Measurements from ENCODE around the gene HNF4A. TPM values are rescaled to one million over a fixed set of nuclear protein-coding genes. Genes with fewer than 3 reads are reported as not detected.
A peak's percentile ranks its signal among the peaks of the same experiment; 100 is the strongest.

Gene HNF4A
- total RNA-seq, 2 experiments from 2014 or later = not detected

GRCh38 chr20:44384423-44385027 is 29.0 kb downstream of the HNF4A start:
- TF ChIP-seq EZH2phosphoT487 (IDR thresholded peaks at IDR 0.05; ENCODE audit: borderline replicate concordance, low read depth, low read length) (no peak), CTCF (conservative IDR thresholded peaks at IDR 0.05; ENCODE audit: low read length) (peak; percentile 99)
- CTCF ChIA-PET (ENCODE audit: unreplicated experiment) = interaction anchor here (0.6 to 2.7 kb wide), 2 partner anchors 168 to 327 kb away, joined by 3 to 8 read pairs; no protein-coding TSS in a partner anchor
- POLR2A ChIA-PET = interaction anchor here (1.4 kb wide), 1 partner anchor 166 kb away, joined by 4 read pairs; no protein-coding TSS in a partner anchor
- Histone ChIP-seq H3K4me3 (ENCODE audit: low read depth, low read length, poor library complexity, severe bottlenecking) (no peak overlapping the region), H4K20me1 (ENCODE audit: insufficient read depth, low read length) (no peaks in the 10 kb centered on the region), H3K4me1 (ENCODE audit: insufficient read depth, low read length, poor library complexity, severe bottlenecking) (no peaks in the 10 kb centered on the region), H2AFZ (ENCODE audit: low read length) (no peak overlapping the region), H3K9me3 (ENCODE audit: low read length) (no peaks in the 10 kb centered on the region), H3K79me2 (ENCODE audit: insufficient read depth, low read depth, low read length) (no peaks in the 10 kb centered on the region), H3K9me2 (ENCODE audit: insufficient read depth, low read length) (no peaks in the 10 kb centered on the region), H3K4me2 (ENCODE audit: low read length) (no peak overlapping the region), H3K36me3 (ENCODE audit: insufficient read depth, low read length) (no peaks in the 10 kb centered on the region), H3K27ac (ENCODE audit: low read depth, low read length, poor library complexity, severe bottlenecking) (no peak overlapping the region)
- BruUV-seq (replicated peaks) = no TSS peak
- DNase-seq (ENCODE audit: low spot score) = peak; percentile 79
- intact Hi-C loops (cut with micrococcal nuclease; ENCODE audit: unreplicated experiment) = loop anchor here (2.0 kb wide), 1 partner anchor 300 kb away; no protein-coding TSS in a partner anchor

GRCh38 chr20:44388466-44389023 is 33.0 kb downstream of the HNF4A start:
- H3K4me1 ChIP-seq (ENCODE audit: insufficient read depth, low read length, poor library complexity, severe bottlenecking) = no peaks in the 10 kb centered on the region
- H3K9me2 ChIP-seq (ENCODE audit: insufficient read depth, low read length) = no peaks in the 10 kb centered on the region
- H2AFZ ChIP-seq (ENCODE audit: low read length) = no peak overlapping the region
- ChIA-PET POLR2A (no interaction called here), CTCF (ENCODE audit: unreplicated experiment) (interaction anchor here (0.6 kb wide), 1 partner anchor 9 kb away, joined by 3 read pairs; no protein-coding TSS in a partner anchor)
- peak; percentile 62 for DNase-seq (ENCODE audit: low spot score)
- no TSS peak for BruUV-seq (replicated peaks)
- no peak overlapping the region for H3K4me2 ChIP-seq (ENCODE audit: low read length)
- no peaks in the 10 kb centered on the region for H3K36me3 ChIP-seq (ENCODE audit: insufficient read depth, low read length)
- no peaks in the 10 kb centered on the region for H4K20me1 ChIP-seq (ENCODE audit: insufficient read depth, low read length)
- no peak overlapping the region for H3K27ac ChIP-seq (ENCODE audit: low read depth, low read length, poor library complexity, severe bottlenecking)
- TF ChIP-seq CTCF (conservative IDR thresholded peaks at IDR 0.05; ENCODE audit: low read length) (peak; percentile 81), EZH2phosphoT487 (IDR thresholded peaks at IDR 0.05; ENCODE audit: borderline replicate concordance, low read depth, low read length) (no peak)
- H3K79me2 ChIP-seq (ENCODE audit: insufficient read depth, low read depth, low read length) = no peaks in the 10 kb centered on the region
- intact Hi-C loops (cut with micrococcal nuclease; ENCODE audit: unreplicated experiment) = loop anchor here (1.0 to 2.0 kb wide), 2 partner anchors 72 to 222 kb away; no protein-coding TSS in a partner anchor
- H3K4me3 ChIP-seq (ENCODE audit: low read depth, low read length, poor library complexity, severe bottlenecking) = no peak overlapping the region
- H3K9me3 ChIP-seq (ENCODE audit: low read length) = no peaks in the 10 kb centered on the region

- intact Hi-C loops (cut with micrococcal nuclease; ENCODE audit: unreplicated experiment) = loop anchor here (2.0 kb wide), 1 partner anchor 71 kb away; no protein-coding TSS in a partner anchor
- TF ChIP-seq CTCF (conservative IDR thresholded peaks at IDR 0.05; ENCODE audit: low read length) (no peak), EZH2phosphoT487 (IDR thresholded peaks at IDR 0.05; ENCODE audit: borderline replicate concordance, low read depth, low read length) (no peak)
- Histone ChIP-seq H4K20me1 (ENCODE audit: insufficient read depth, low read length) (no peaks in the 10 kb centered on the region), H3K79me2 (ENCODE audit: insufficient read depth, low read depth, low read length) (no peaks in the 10 kb centered on the region), H3K4me2 (ENCODE audit: low read length) (no peak overlapping the region), H3K36me3 (ENCODE audit: insufficient read depth, low read length) (no peaks in the 10 kb centered on the region), H3K9me3 (ENCODE audit: low read length) (no peaks in the 10 kb centered on the region), H2AFZ (ENCODE audit: low read length) (no peak overlapping the region), H3K4me1 (ENCODE audit: insufficient read depth, low read length, poor library complexity, severe bottlenecking) (no peaks in the 10 kb centered on the region), H3K9me2 (ENCODE audit: insufficient read depth, low read length) (no peaks in the 10 kb centered on the region), H3K27ac (ENCODE audit: low read depth, low read length, poor library complexity, severe bottlenecking) (no peak overlapping the region), H3K4me3 (ENCODE audit: low read depth, low read length, poor library complexity, severe bottlenecking) (no peak overlapping the region)
- BruUV-seq (replicated peaks) = no TSS peak
- ChIA-PET CTCF (ENCODE audit: unreplicated experiment) (no interaction called here), POLR2A (no interaction called here)
- no peak for DNase-seq (ENCODE audit: low spot score)
Observed at GRCh38 chr20:44389871-44390270, 34.4 kb downstream of the HNF4A start.

Data from OCI-LY7 (cell line).